Thyroid gland (tissue), 4 donors: ENCODE measurements around the gene PDSS1. TPM values are rescaled to one million over a fixed set of nuclear protein-coding genes. Genes with fewer than 3 reads are reported as not detected.
A peak's percentile ranks its signal among the peaks of the same experiment; 100 is the strongest.
"Not testable (repeated sequence)": the region's sequence is repeated elsewhere in the genome, so short reads cannot be mapped to it uniquely, and the experiment has no call there.

Source experiments
- DNase-seq, 2 donors: peaks; one replicate each; pipeline ENCODE4 v3.0.0-alpha.2; 2019
- H3K27ac ChIP-seq, 3 donors: fragments of 200-600 bp; sonication (generic); 1 replicate in 2 of 3; 2 replicates in 1 of 3; pipeline ENCODE4 v1.5.1; 2016 to 2019; ENCODE audit warnings: mild to moderate bottlenecking in 1 of 3, moderate library complexity in 1 of 3
- H3K27me3 ChIP-seq: fragments of 200-600 bp; sonication (generic); one replicate; pipeline ENCODE4 v1.5.1; 2019
- H3K36me3 ChIP-seq, 2 donors: fragments of 200-600 bp; sonication (generic); one replicate each; pipeline ENCODE4 v1.5.1; 2016 to 2019
- H3K4me1 ChIP-seq, 2 donors: fragments of 200-600 bp; sonication (generic); one replicate each; pipeline ENCODE4 v1.5.1; 2017 to 2019
- H3K4me3 ChIP-seq, 3 donors: fragments of 200-600 bp; sonication (generic); replicated peaks in 1 of 3; 1 replicate in 2 of 3; 2 replicates in 1 of 3; pipeline ENCODE4 v1.5.1; 2016; ENCODE audit warnings: mild to moderate bottlenecking in 1 of 3
- H3K9me3 ChIP-seq: fragments of 200-600 bp; sonication (generic); one replicate; pipeline ENCODE4 v1.5.1; 2017
- CTCF ChIP-seq, 6 experiments: fragments of 200-600 bp in 3 of 6; fragments of 450-650 bp in 3 of 6; sonication (generic) in 3 of 6; IDR thresholded peaks; one replicate each; pipeline ENCODE4 v1.5.1; 2016 to 2019; ENCODE audit warnings: antibody characterized with exemption in 6 of 6, mild to moderate bottlenecking in 2 of 6, inconsistent platforms in 1 of 6, moderate library complexity in 1 of 6
- POLR2A ChIP-seq, 2 donors: fragments of 450-650 bp; IDR thresholded peaks; one replicate each; pipeline ENCODE4 v1.6.1; 2017; ENCODE audit warnings: antibody characterized with exemption in 2 of 2, mild to moderate bottlenecking in 2 of 2, moderate library complexity in 1 of 2
- whole genome bisulfite sequencing, 2 donors: methylation state at CpG; one replicate each; pipeline ENCODE4 v1.1.5; 2017; 5-methylcytosine and 5-hydroxymethylcytosine counted together
- intact Hi-C: fragments of 100-400 bp; cut with DNase I; formaldehyde crosslinking; loops from one replicate; pipeline ENCODE4 v1.15.1; 2023
- total RNA-seq, 4 donors: library from RNA; depleted of rRNA; stranded (reverse); fragments of >200 nt; gene quantifications; one replicate each; pipeline ENCODE4 v1.2.3, GENCODE V29; 2016

PDSS1 gene
- total RNA-seq, 4 donors from 2014 or later = 2.7 to 15.0 (median 3.6) TPM

DNA sequence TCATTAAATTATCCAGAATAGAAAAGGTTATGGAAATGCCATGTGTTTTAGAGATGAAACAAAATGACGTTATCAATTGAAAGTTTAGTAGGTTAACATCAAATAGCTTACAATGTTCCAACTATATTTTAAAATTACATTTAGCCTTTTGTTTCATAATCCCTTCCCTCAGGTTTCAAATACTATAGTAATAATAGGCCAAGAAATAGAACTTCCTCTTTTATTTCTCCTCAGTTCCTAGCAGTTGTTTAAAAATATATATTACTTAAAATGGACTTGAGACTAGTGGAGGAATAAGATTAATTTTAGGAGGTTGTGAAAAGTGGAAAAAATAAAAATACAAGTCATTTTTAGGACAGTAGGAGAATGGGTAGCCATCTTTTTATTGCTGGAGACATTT lies 16.4 kb upstream of the PDSS1 start:
- H3K27me3 ChIP-seq = no peaks in the 10 kb centered on the region
- H3K4me3 ChIP-seq = no peak overlapping the region
- H3K9me3 ChIP-seq = no peaks in the 10 kb centered on the region
- intact Hi-C loops = no loop called here
- no peak overlapping the region for H3K27ac ChIP-seq
- TF ChIP-seq CTCF (IDR thresholded peaks at IDR 0.05) (no peak), POLR2A (IDR thresholded peaks at IDR 0.05) (no peak)
- 84 to 93% methylated on average over 1 of the region's 1 CpG for WGBS, 2 donors
- no peaks in the 10 kb centered on the region for H3K36me3 ChIP-seq
- no peak for DNase-seq
- H3K4me1 ChIP-seq = no peaks in the 10 kb centered on the region

GRCh38 chr10:26681971-26682370 lies 15.5 kb upstream of the PDSS1 start:
- H3K27me3 ChIP-seq, H3K27ac ChIP-seq, H3K9me3 ChIP-seq, H3K36me3 ChIP-seq, intact Hi-C loops, H3K4me1 ChIP-seq, DNase-seq, H3K4me3 ChIP-seq: not testable (repeated sequence)
- 55 to 56% methylated on average over 3 of the region's 3 CpGs for WGBS, 2 donors

- H3K4me1 ChIP-seq = no peaks in the 10 kb centered on the region
- 65% methylated on average over 6 of the region's 6 CpGs for WGBS, 2 donors
- H3K27me3 ChIP-seq = no peaks in the 10 kb centered on the region
- intact Hi-C loops = no loop called here
- H3K9me3 ChIP-seq = no peaks in the 10 kb centered on the region
- H3K27ac ChIP-seq = no peak overlapping the region
- no peak for TF ChIP-seq POLR2A (IDR thresholded peaks at IDR 0.05)
- no peak for TF ChIP-seq CTCF (IDR thresholded peaks at IDR 0.05)
- no peak for DNase-seq
- H3K36me3 ChIP-seq = no peaks in the 10 kb centered on the region
- no peak overlapping the region for H3K4me3 ChIP-seq
Observed at GRCh38 chr10:26682931-26683330, 14.6 kb upstream of the PDSS1 start.

DNA sequence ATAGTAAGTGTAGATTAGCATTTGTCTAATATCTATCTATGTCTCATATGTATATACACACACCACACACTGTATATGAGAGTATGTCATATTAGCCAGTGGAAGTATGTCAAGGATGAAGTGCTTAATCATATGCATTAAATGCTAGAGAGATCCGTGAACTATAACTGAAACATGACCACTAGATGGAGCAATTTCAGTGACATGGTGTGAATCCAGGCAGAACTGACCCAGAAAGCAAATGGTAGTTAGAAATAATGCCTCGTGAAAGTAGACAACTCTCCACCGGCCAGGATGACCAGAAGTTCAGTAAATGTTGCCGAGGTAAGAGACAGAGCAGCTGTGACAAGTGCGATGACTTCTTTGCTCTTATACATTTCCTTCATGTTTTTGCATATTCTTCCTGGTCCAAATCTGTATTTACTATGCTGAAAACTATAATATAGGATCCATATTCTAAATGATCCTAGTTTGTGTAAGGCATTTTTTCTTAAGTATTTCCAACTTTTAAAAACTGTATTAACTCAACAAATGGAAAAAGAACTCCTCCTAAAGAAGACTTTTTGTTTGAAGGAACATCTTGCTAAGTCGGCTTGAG lies 12.7 kb upstream of the PDSS1 start:
- DNase-seq, intact Hi-C loops, H3K4me1 ChIP-seq, H3K36me3 ChIP-seq, H3K9me3 ChIP-seq, H3K4me3 ChIP-seq, H3K27ac ChIP-seq, H3K27me3 ChIP-seq: not testable (repeated sequence)
- WGBS, 2 donors = 25% methylated on average over 6 of the region's 6 CpGs
- peak in 4 of 6 experiments; percentile 21 to 57 (median 38) for TF ChIP-seq CTCF (IDR thresholded peaks at IDR 0.05)

GRCh38 chr10:26685441-26685840 lies 12.1 kb upstream of the PDSS1 start:
- H3K27ac ChIP-seq = no peak overlapping the region
- no peak for TF ChIP-seq POLR2A (IDR thresholded peaks at IDR 0.05)
- TF ChIP-seq CTCF (IDR thresholded peaks at IDR 0.05) = no peak
- no peaks in the 10 kb centered on the region for H3K36me3 ChIP-seq
- intact Hi-C loops = no loop called here
- 83 to 93% methylated on average over 3 of the region's 3 CpGs for WGBS, 2 donors
- no peak overlapping the region for H3K4me3 ChIP-seq
- no peaks in the 10 kb centered on the region for H3K4me1 ChIP-seq
- H3K27me3 ChIP-seq = no peaks in the 10 kb centered on the region
- no peak for DNase-seq
- no peaks in the 10 kb centered on the region for H3K9me3 ChIP-seq

DNA sequence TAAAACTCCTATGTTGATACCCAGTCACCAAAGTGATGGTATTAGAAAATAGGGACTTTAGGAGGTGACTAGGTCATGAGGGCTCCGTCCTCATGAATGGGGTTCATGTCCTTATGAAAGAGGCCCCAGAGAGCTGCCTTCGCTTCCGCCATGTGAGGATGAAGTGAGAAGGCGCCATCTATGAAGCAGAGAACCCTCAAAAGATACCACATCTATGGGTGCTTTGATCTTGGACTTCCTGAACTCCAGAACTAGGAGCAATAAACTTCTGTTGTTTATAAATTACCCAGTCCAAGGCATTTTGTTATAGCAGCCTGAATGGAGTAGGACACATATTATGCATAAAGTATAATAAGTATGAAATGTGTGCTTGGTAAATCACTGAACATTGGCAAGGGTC lies 8.1 kb upstream of the PDSS1 start:
- no peaks in the 10 kb centered on the region for H3K27me3 ChIP-seq
- no peak for DNase-seq
- no peak overlapping the region for H3K27ac ChIP-seq
- H3K36me3 ChIP-seq = no peaks in the 10 kb centered on the region
- H3K4me3 ChIP-seq = no peak overlapping the region
- H3K4me1 ChIP-seq = no peaks in the 10 kb centered on the region
- WGBS, 2 donors = 81 to 91% methylated on average over 4 of the region's 4 CpGs
- intact Hi-C loops = no loop called here
- TF ChIP-seq CTCF (IDR thresholded peaks at IDR 0.05) (no peak), POLR2A (IDR thresholded peaks at IDR 0.05) (no peak)
- no peaks in the 10 kb centered on the region for H3K9me3 ChIP-seq
